T-helper 2 cell treated with Interferon-gamma antibody and Interleukin-4, amounts not matched to agents 100 ng/mL and 5 ng/mL, for 36 hours (primary cell): ENCODE results near the gene SLC9A7. TPM values are rescaled to one million over a fixed set of nuclear protein-coding genes. Genes with fewer than 3 reads are reported as not detected.

ENCODE experiments used
- intact Hi-C: fragments of 100-400 bp; cut with micrococcal nuclease; formaldehyde crosslinking; loops from one replicate; pipeline ENCODE4 v1.15.1; 2023
- total RNA-seq: library from RNA; stranded (reverse); gene quantifications from 2 replicates; pipeline ENCODE4 v1.2.3, GENCODE V29; 2022

Gene SLC9A7
- total RNA-seq, 1 donor from 2014 or later: 20.3 TPM

DNA sequence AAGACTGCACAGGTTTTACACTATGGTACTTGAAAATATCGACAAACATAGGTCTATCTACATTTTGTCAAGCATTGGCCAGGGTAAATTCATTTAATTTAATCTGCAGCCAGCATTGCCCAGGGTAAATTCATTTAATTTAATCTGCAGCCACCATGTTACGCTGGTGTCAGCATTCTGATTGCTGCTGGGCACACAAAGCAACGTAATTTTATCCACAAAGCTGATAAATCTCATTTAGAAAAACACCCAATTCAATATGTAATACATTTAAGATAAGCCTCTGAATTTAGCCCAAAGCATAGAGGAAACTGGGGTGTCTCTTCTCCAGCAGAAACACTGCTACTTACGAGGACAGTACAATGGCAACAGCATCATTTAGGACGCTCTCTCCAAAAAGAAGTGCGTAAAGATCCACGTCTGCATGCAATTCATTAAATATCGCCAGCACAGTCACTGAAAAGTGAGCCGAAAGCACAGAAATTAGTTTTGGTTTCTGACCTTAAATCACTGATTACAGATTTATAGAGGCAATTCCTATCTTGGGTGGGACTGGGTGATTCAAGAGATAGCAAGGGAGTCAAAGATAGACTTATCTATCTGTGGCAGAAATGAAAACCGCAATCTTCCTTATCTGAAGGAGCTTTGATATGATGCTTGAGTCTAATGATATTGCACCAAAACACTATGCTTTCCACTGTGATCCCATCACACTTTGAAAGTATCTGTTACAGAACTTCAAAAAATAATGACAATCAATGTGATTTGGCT, 96.5 kb downstream of the SLC9A7 start:
- intact Hi-C loops: no loop called here

GRCh38 chrX:46653482-46653881, 105.4 kb downstream of the SLC9A7 start:
- intact Hi-C loops: no loop called here

GRCh38 chrX:46649421-46650260, 109.3 kb downstream of the SLC9A7 start:
- intact Hi-C loops: loop anchor here (10.0 kb wide), 1 partner anchor 145 kb away; no protein-coding TSS in a partner anchor

GRCh38 chrX:46648660-46649059, 110.3 kb downstream of the SLC9A7 start:
- intact Hi-C loops: loop anchor here (10.0 kb wide), 1 partner anchor 146 kb away; no protein-coding TSS in a partner anchor

GRCh38 chrX:46647251-46647650, 111.7 kb downstream of the SLC9A7 start:
- intact Hi-C loops: loop anchor here (10.0 kb wide), 1 partner anchor 148 kb away; no protein-coding TSS in a partner anchor

- intact Hi-C loops: loop anchor here (10.0 kb wide), 1 partner anchor 149 kb away; no protein-coding TSS in a partner anchor
Observed at GRCh38 chrX:46645614-46646013, 113.3 kb downstream of the SLC9A7 start.

DNA sequence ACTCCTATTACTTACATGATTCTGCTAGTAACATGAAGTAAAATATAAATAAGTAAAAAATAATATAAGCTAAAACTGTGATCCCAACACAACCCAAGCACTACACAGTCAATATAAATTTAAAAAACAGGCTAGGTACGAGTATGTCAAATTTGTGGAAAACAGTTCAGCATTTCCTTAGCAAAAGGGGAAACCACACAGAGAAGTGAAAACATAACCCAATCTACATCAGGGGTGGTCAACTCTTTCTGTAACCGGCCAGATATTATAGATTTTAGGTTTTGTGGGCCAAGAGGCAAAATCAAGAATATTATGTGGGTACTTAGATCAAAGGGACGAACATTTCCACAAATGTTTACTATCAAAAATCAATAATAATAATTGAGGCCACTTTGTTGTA, 115.3 kb downstream of the SLC9A7 start:
- intact Hi-C loops: loop anchor here (2.0 to 10.0 kb wide), 2 partner anchors 69 to 151 kb away; no protein-coding TSS in a partner anchor

GRCh38 chrX:46642145-46642544, 116.8 kb downstream of the SLC9A7 start:
- intact Hi-C loops: loop anchor here (2.0 to 10.0 kb wide), 2 partner anchors 67 to 153 kb away; no protein-coding TSS in a partner anchor

DNA sequence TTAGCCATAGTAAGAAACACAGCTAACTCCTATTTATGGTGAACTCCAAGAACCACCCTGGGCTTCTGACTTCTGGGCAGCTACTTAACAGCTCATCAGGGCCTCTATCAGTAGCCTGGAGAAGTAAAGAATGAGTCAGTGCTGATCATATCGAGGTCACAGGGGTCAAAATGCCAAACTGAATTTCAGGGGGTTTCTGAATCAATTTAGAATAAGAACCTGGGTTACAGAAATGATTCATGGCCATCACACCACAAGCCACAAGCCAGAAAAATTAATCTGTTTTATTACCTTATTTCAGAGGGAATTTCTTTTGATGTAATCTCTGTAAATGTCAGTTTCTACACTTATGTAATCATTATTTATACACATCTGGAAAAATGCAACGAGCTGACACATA, 121.0 kb downstream of the SLC9A7 start:
- intact Hi-C loops: no loop called here

DNA sequence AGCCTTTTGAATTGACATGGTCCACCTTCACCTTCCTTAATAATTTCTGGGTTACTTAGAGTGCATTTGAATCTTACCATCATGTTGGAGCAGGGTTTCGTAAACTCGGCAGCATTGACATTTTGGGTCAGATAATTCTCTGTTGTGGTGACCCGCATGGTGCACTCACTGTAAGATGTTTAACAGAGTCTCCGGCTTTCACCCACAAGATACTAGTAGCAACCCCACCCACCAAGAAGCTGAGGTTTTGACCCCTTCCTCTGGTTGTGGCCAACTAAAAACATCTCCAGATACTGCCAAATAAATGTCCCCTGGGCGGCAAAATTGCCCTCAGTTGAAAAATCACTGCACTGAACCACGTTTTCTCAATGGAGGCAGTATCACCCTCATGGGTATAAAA, 122.7 kb downstream of the SLC9A7 start:
- intact Hi-C loops: no loop called here

DNA sequence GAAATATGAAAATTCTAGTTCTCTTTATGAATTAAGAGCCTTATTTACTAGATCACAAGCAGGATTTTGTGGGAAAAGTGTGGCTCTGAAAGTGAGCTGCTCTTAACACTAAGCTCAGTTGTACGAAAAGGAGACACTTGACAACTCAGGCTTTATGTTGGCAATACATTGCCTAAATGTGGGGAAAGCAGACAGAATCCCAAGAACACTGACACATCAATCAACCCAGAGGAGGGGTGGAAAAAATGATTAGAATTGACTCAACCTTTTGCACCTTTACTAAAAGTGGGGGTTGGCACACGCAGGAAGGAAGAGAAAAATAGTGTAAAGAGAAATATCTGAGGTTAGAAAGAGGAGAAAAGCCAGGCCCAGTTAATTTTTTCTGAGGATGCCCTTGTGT, 123.7 kb downstream of the SLC9A7 start:
- intact Hi-C loops: no loop called here

DNA sequence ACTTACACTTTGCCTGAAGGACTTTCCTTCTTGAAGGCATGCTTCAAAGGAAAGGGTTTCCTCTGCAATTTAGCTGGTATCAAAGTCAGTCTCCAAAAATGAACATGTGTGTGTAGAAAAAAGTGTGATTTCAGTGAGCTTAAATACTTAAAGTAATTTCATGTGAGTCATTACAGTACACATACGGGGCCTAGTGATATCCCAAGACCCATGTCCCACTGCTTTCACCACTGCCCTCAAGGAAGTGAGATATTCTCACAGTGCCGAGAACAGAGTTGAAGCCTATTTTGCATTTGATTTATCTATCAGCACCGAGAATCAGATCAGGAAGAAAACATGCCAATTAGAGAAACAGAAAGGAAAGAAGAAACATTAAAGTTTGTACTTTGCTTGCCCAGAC, 124.3 kb downstream of the SLC9A7 start:
- intact Hi-C loops: no loop called here

DNA sequence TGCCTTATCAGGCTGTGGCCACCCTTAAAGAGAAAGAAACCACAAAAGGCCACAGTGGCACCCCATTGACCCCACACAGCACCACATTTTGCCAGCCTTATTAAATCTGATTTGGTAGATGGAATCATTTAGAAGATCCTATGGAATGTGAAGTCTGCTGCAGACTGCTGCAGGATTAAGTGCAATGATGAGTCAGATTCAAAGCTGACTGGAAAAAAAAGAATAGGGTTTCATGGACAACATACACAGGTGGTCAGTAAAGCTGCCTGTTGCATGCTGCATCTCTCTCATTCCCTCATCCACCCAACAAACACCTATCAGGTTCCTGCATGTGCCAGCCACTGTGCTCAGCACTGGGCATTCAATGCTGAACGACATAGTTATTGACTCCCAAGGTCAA, 128.8 kb downstream of the SLC9A7 start:
- intact Hi-C loops: no loop called here

- intact Hi-C loops: no loop called here
Observed at GRCh38 chrX:46628460-46629371, 130.2 kb downstream of the SLC9A7 start.

DNA sequence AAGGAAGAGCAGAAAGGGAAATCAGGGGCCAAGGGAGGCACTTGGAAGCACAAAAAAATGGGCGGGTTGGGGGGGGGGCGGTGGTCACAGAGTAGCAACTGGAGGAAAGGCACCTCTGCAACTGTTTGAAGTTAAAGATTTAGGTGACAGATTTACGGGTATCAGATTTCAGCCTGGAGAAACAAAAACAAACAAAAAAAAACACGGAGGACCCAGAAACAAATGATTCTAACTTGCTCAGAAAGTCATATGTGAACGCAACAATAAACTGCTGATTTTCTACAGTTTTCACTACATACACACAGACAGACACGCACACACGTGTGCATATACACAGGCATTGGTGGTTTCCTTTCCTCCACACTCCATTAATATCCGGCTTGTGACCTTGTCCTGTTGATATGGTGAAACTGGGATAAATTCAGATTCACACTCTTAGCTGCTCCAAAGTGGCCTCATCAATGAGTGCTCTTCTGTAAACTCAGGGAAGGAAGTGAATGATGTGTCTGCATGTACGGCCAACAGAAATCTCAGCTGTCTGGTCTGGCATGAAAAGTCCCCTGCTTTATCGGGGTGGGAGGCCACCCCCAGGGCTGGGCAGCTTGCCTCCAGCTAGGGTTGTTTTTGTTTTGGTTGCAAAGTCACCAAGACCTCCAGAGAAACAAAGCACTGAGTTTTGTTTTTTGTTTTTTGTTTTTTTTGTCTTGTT, 131.1 kb downstream of the SLC9A7 start:
- intact Hi-C loops: no loop called here

GRCh38 chrX:46627062-46627461, 131.9 kb downstream of the SLC9A7 start:
- intact Hi-C loops: no loop called here

GRCh38 chrX:46626566-46626965, 132.4 kb downstream of the SLC9A7 start:
- intact Hi-C loops: no loop called here

GRCh38 chrX:46624090-46624786, 134.7 kb downstream of the SLC9A7 start:
- intact Hi-C loops: no loop called here

DNA sequence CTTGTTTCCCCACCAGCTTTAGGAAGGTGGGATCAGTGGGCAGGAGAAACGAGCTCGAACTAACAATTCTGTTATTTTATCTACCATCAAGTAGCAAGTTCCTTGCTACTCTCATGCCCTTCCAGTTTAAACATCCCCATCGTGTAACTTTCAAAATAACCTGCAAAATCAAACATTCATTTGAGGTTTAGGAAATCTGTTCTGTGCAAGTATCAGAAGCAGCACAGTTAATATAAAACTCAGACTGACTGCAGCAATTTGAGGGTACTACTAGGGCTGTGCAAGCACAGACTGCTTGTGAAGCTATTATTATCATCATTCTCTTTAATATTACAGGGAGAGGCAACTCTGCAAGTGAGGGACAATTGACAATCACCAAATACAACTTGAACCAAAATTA, 137.3 kb downstream of the SLC9A7 start:
- intact Hi-C loops: no loop called here

DNA sequence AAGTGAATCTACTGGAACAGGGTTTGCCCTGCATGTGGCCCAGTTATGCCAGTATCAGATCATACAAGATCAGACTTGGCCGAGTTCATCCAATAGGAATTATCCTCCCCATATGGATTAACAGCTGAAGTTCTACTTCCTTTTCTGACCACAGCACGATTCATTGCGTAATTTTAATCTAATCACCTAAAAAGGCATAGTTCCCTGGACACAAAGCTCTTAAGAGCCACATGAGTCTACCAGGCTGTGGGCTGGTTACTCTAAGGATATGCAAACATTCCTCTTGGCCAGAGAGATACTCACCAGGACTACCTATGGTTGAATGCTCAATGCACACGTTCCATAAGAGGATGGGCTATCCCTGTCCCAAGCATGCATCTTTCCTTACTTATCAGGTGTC, 138.4 kb downstream of the SLC9A7 start:
- intact Hi-C loops: no loop called here
